Measurements from ENCODE around the gene MINDY1.

Gene MINDY1

GRCh38 chr1:151047591-151047924, 40.9 kb upstream of the MINDY1 start, which contains the start of gene C1orf56:
Gene C1orf56, plus strand, starts transcription at chr1:151047751. Its CDS starts 97 bp downstream, at chr1:151047848.
- Histone ChIP-seq H3K36me3 (ENCODE audit: control insufficient read depth, low read length) (peaks cover 21% of the 10 kb centered on the region), H3F3A (ENCODE audit: control insufficient read depth, insufficient read depth) (peaks cover 33% of the 10 kb centered on the region), H4K20me1 (ENCODE audit: control insufficient read depth, insufficient read depth, low read depth, low read length) (peaks cover 2% of the 10 kb centered on the region; the same call in 1 of the 2 replicates), H3K27ac (ENCODE audit: low read depth, low read length) (no peak within 1 kb of the TSS), H3K4me2 (ENCODE audit: low read length) (peak within 1 kb of the TSS; percentile 92), H3K9me3 (ENCODE audit: control insufficient read depth, insufficient read depth, low read length) (no peaks in the 10 kb centered on the region), H3K27me3 (ENCODE audit: control insufficient read depth, low read length) (no peaks in the 10 kb centered on the region), H3K4me1 (ENCODE audit: control insufficient read depth, low read length) (peaks cover 17% of the 10 kb centered on the region), H3K4me3 (ENCODE audit: low read length) (peak within 1 kb of the TSS; percentile 87), H3K79me2 (ENCODE audit: control insufficient read depth, low read length) (no peaks in the 10 kb centered on the region), H3K9me2 (replicated peaks; ENCODE audit: control insufficient read depth, low read length) (no peaks in the 10 kb centered on the region)
- TF ChIP-seq EZH2phosphoT487 (IDR thresholded peaks at IDR 0.05; ENCODE audit: borderline replicate concordance, low read length) (no peak), CTCF (IDR thresholded peaks at IDR 0.05; ENCODE audit: low read depth, low read length, poor library complexity, severe bottlenecking) (no peak)

- Histone ChIP-seq H3K4me1 (ENCODE audit: control insufficient read depth, low read length) (peaks cover 11% of the 10 kb centered on the region), H3K9me2 (replicated peaks; ENCODE audit: control insufficient read depth, low read length) (no peaks in the 10 kb centered on the region), H4K20me1 (ENCODE audit: control insufficient read depth, insufficient read depth, low read depth, low read length) (no peaks in the 10 kb centered on the region), H3K9me3 (ENCODE audit: control insufficient read depth, insufficient read depth, low read length) (no peaks in the 10 kb centered on the region), H3K4me3 (ENCODE audit: low read length) (no peak overlapping the region), H3K4me2 (ENCODE audit: low read length) (no peak overlapping the region), H3F3A (ENCODE audit: control insufficient read depth, insufficient read depth) (no peaks in the 10 kb centered on the region; the same call in 1 of the 2 replicates), H3K36me3 (ENCODE audit: control insufficient read depth, low read length) (no peaks in the 10 kb centered on the region), H3K27me3 (ENCODE audit: control insufficient read depth, low read length) (no peaks in the 10 kb centered on the region), H3K27ac (ENCODE audit: low read depth, low read length) (no peak overlapping the region), H3K79me2 (ENCODE audit: control insufficient read depth, low read length) (no peaks in the 10 kb centered on the region)
- TF ChIP-seq CTCF (IDR thresholded peaks at IDR 0.05; ENCODE audit: low read depth, low read length, poor library complexity, severe bottlenecking) (no peak), EZH2phosphoT487 (IDR thresholded peaks at IDR 0.05; ENCODE audit: borderline replicate concordance, low read length) (no peak)
Measured at GRCh38 chr1:151043163-151043562, 36.5 kb upstream of the MINDY1 start.

- Histone ChIP-seq H4K20me1 (ENCODE audit: control insufficient read depth, insufficient read depth, low read depth, low read length) (no peaks in the 10 kb centered on the region), H3K9me2 (replicated peaks; ENCODE audit: control insufficient read depth, low read length) (no peaks in the 10 kb centered on the region), H3K79me2 (ENCODE audit: control insufficient read depth, low read length) (no peaks in the 10 kb centered on the region)
Measured at GRCh38 chr1:151039521-151039920, 32.8 kb upstream of the MINDY1 start.

More at GRCh38 chr1:151039521-151039920, 32.8 kb upstream of the MINDY1 start:
- H3K27ac ChIP-seq (ENCODE audit: low read depth, low read length) = no peak overlapping the region
- peaks cover 6% of the 10 kb centered on the region for H3K36me3 ChIP-seq (ENCODE audit: control insufficient read depth, low read length)
- H3F3A ChIP-seq (ENCODE audit: control insufficient read depth, insufficient read depth) = no peaks in the 10 kb centered on the region
- no peaks in the 10 kb centered on the region for H3K27me3 ChIP-seq (ENCODE audit: control insufficient read depth, low read length)
- H3K4me3 ChIP-seq (ENCODE audit: low read length) = no peak overlapping the region
- H3K4me2 ChIP-seq (ENCODE audit: low read length) = no peak overlapping the region
- no peaks in the 10 kb centered on the region for H3K9me3 ChIP-seq (ENCODE audit: control insufficient read depth, insufficient read depth, low read length)
- H3K4me1 ChIP-seq (ENCODE audit: control insufficient read depth, low read length) = no peaks in the 10 kb centered on the region
- no peak for TF ChIP-seq EZH2phosphoT487 (IDR thresholded peaks at IDR 0.05; ENCODE audit: borderline replicate concordance, low read length)
- TF ChIP-seq CTCF (IDR thresholded peaks at IDR 0.05; ENCODE audit: low read depth, low read length, poor library complexity, severe bottlenecking) = no peak

All from DOHH2 (cell line).